Stimulated activated CD8-positive, alpha-beta memory T cell treated with anti-CD3 and anti-CD28 coated beads, Interleukin-4, amount 100 ng/mL, for 4 hours (primary cell): ENCODE results near the gene CBY2.
"Not testable (repeated sequence)": the region's sequence is repeated elsewhere in the genome, so short reads cannot be mapped to it uniquely, and the experiment has no call there.

Source experiments
- DNase-seq, 2 donors: peaks; one replicate each; pipeline ENCODE4 v3.0.0-alpha.2; 2020; ENCODE audit warnings: low read depth in 2 of 2, low spot score in 1 of 2

Gene CBY2

GRCh38 chr13:45702088-45702487 lies at the start of gene CBY2:
Gene CBY2 (plus strand): TSS chr13:45702320. CDS start chr13:45702391, 71 bp downstream.
- no peak for DNase-seq

GRCh38 chr13:45654633-45655349 lies 47.3 kb upstream of the CBY2 start:
- no peak for DNase-seq

GRCh38 chr13:45658586-45659235 lies 43.4 kb upstream of the CBY2 start:
- DNase-seq = no peak

GRCh38 chr13:45659536-45659935 lies 42.6 kb upstream of the CBY2 start:
- DNase-seq = no peak

GRCh38 chr13:45660458-45660857 lies 41.7 kb upstream of the CBY2 start:
- not testable (repeated sequence) for DNase-seq

GRCh38 chr13:45662162-45662561 lies 40.0 kb upstream of the CBY2 start:
- no peak for DNase-seq

- not testable (repeated sequence) for DNase-seq
Measured at GRCh38 chr13:45662903-45663302, 39.2 kb upstream of the CBY2 start.

GRCh38 chr13:45669626-45670025 lies 32.5 kb upstream of the CBY2 start:
- DNase-seq = not testable (repeated sequence)

- DNase-seq = no peak
Measured at GRCh38 chr13:45670189-45670885, 31.8 kb upstream of the CBY2 start.

- no peak for DNase-seq
Measured at GRCh38 chr13:45674908-45675307, 27.2 kb upstream of the CBY2 start.

- no peak for DNase-seq
Measured at GRCh38 chr13:45678282-45678681, 23.8 kb upstream of the CBY2 start.

- no peak for DNase-seq
Measured at GRCh38 chr13:45681113-45681512, 21.0 kb upstream of the CBY2 start.

GRCh38 chr13:45682494-45683008 lies 19.6 kb upstream of the CBY2 start:
- no peak for DNase-seq

- no peak for DNase-seq
Measured at GRCh38 chr13:45683701-45684100, 18.4 kb upstream of the CBY2 start.

- no peak for DNase-seq
Measured at GRCh38 chr13:45688577-45688976, 13.5 kb upstream of the CBY2 start.

GRCh38 chr13:45690636-45691035 lies 11.5 kb upstream of the CBY2 start:
- DNase-seq = no peak

- DNase-seq = no peak
Measured at GRCh38 chr13:45691251-45691650, 10.9 kb upstream of the CBY2 start.

- DNase-seq = no peak
Measured at GRCh38 chr13:45691667-45692066, 10.5 kb upstream of the CBY2 start.

- no peak for DNase-seq
Measured at GRCh38 chr13:45695198-45695730, 6.9 kb upstream of the CBY2 start.

- no peak for DNase-seq
Measured at GRCh38 chr13:45696610-45697226, 5.4 kb upstream of the CBY2 start.
